Immature natural killer cell (primary cell): ENCODE data around the gene TBC1D19. TPM values are rescaled to one million over a fixed set of nuclear protein-coding genes. Genes with fewer than 3 reads are reported as not detected.

ENCODE experiments used
- polyA plus RNA-seq, 3 donors: library from polyadenylated mRNA; unstranded; fragments of 300-500 nt; fragmentation: Illumina TruSeq; gene quantifications; one replicate each; pipeline ENCODE4 v1.2.3, GENCODE V29; 2021

The TBC1D19 gene
- polyA plus RNA-seq, 3 donors from 2014 or later = 2.8 to 7.4 (median 7.2) TPM

Other genes starting within 250 kb of the TBC1D19 start
- not detected for gene CCKAR, start 93.6 kb upstream of the TBC1D19 start, polyA plus RNA-seq